Liver (tissue), 9 donors: Measurements from ENCODE around the gene ARID5B. TPM values are rescaled to one million over a fixed set of nuclear protein-coding genes. Genes with fewer than 3 reads are reported as not detected.

Experiments
- DNase-seq: peaks from one replicate; pipeline ENCODE4 v3.0.0-alpha.2; 2017; ENCODE audit warnings: low spot score
- H3K27ac ChIP-seq, 2 donors: one replicate each; pipeline ENCODE4 v1.7.0; 2013; ENCODE audit warnings: inconsistent platforms in 2 of 2, low read length in 2 of 2, control low read depth in 1 of 2, low read depth in 1 of 2, mild to moderate bottlenecking in 1 of 2
- H3K27me3 ChIP-seq, 4 donors: one replicate each; pipeline versions ENCODE4 v1.6.1 to v1.7.0; 2013; ENCODE audit warnings: low read length in 3 of 4, inconsistent platforms in 1 of 4, mild to moderate bottlenecking in 1 of 4, moderate library complexity in 1 of 4; ENCODE audit not compliant: control insufficient read depth in 4 of 4, insufficient read depth in 4 of 4
- H3K36me3 ChIP-seq, 4 donors: one replicate each; pipeline versions ENCODE4 v1.6.1 to v1.7.0; 2013; ENCODE audit warnings: low read length in 3 of 4, mild to moderate bottlenecking in 3 of 4, low read depth in 1 of 4, moderate library complexity in 1 of 4; ENCODE audit not compliant: control insufficient read depth in 4 of 4, insufficient read depth in 3 of 4
- H3K4me1 ChIP-seq, 4 donors: one replicate each; pipeline versions ENCODE4 v1.6.1 to v1.7.0; 2013; ENCODE audit warnings: low read length in 3 of 4, mild to moderate bottlenecking in 3 of 4, moderate library complexity in 1 of 4; ENCODE audit not compliant: control insufficient read depth in 4 of 4, insufficient read depth in 4 of 4
- H3K4me3 ChIP-seq, 3 donors: one replicate each; pipeline versions ENCODE4 v1.6.1 to v1.7.0; 2013; ENCODE audit warnings: low read length in 3 of 3, control low read depth in 1 of 3, low read depth in 1 of 3, mild to moderate bottlenecking in 1 of 3
- H3K9ac ChIP-seq, 2 donors: one replicate each; pipeline ENCODE4 v1.7.0; 2013; ENCODE audit warnings: low read length in 2 of 2, mild to moderate bottlenecking in 2 of 2, moderate library complexity in 2 of 2, control low read depth in 1 of 2, low read depth in 1 of 2
- H3K9me3 ChIP-seq, 4 donors: one replicate each; pipeline versions ENCODE4 v1.6.1 to v1.7.0; 2013; ENCODE audit warnings: low read length in 3 of 4; ENCODE audit not compliant: control insufficient read depth in 4 of 4
- EGR1 ChIP-seq, 2 donors: IDR thresholded peaks; 2 replicates each; pipeline ENCODE4 v1.6.1; 2016 to 2018; ENCODE audit warnings: antibody characterized with exemption in 2 of 2, low read depth in 2 of 2
- FOXA2 ChIP-seq: IDR thresholded peaks from 2 replicates; pipeline ENCODE4 v1.6.1; 2016; ENCODE audit warnings: antibody characterized with exemption
- HNF4G ChIP-seq: IDR thresholded peaks from 2 replicates; pipeline ENCODE4 v1.6.1; 2016; ENCODE audit warnings: antibody characterized with exemption
- JUND ChIP-seq, 2 donors: IDR thresholded peaks; 2 replicates each; pipeline ENCODE4 v1.6.1; 2016; ENCODE audit warnings: antibody characterized with exemption in 2 of 2
- NR2F2 ChIP-seq: IDR thresholded peaks from 2 replicates; pipeline ENCODE4 v1.6.1; 2016; ENCODE audit warnings: antibody characterized with exemption
- RAD21 ChIP-seq, 2 donors: IDR thresholded peaks; 2 replicates each; pipeline ENCODE4 v1.6.1; 2016; ENCODE audit warnings: antibody characterized with exemption in 2 of 2, mild to moderate bottlenecking in 2 of 2
- YY1 ChIP-seq: IDR thresholded peaks from 2 replicates; pipeline ENCODE4 v1.6.1; 2016; ENCODE audit warnings: antibody characterized with exemption, mild to moderate bottlenecking
- WGBS: extraction: QIAGEN DNeasy Blood & Tissue Kit; methylation state at CpG from one replicate; pipeline ENCODE4 v1.1.7; 2013; 5-methylcytosine and 5-hydroxymethylcytosine counted together
- polyA plus RNA-seq, 2 donors: library from polyadenylated mRNA; stranded (reverse) in 1 of 2; unstranded in 1 of 2; fragments of 200-250 nt in 1 of 2; fragments of >200 nt in 1 of 2; fragmentation: Nextera tagmentation in 1 of 2; extraction: Ambion mirVana in 1 of 2; gene quantifications; one replicate each; pipeline versions ENCODE4 v1.2.1 to v1.2.3, GENCODE V29; 2013 to 2015
- total RNA-seq, 2 donors: library from RNA; depleted of rRNA; stranded (reverse); fragments of >200 nt; gene quantifications; one replicate each; pipeline ENCODE4 v1.2.3, GENCODE V29; 2014
- TF ChIP-seq, protein P1 (sequence below): IDR thresholded peaks from 2 replicates; pipeline ENCODE4 v1.6.1; 2016; ENCODE audit warnings: antibody characterized with exemption
- TF ChIP-seq, protein P2 (sequence below): IDR thresholded peaks from 2 replicates; pipeline ENCODE4 v1.6.1; 2016; ENCODE audit warnings: antibody characterized with exemption, mild to moderate bottlenecking
- TF ChIP-seq, protein P3 (sequence below): fragments of 150-350 bp; IDR thresholded peaks from 2 replicates; pipeline ENCODE4 v1.5.1; 2017; ENCODE audit warnings: improper control_type of control experiment, low read depth, low read length; ENCODE audit not compliant: missing input control
- donor health status: healthy.
- donor health status: healthy.
- donor health status: healthy.
- donor health status: healthy.
- donor health status: healthy.

The ARID5B gene
- total and polyA plus RNA-seq, 4 donors: 1.3 to 6.4 (median 5.2) TPM

DNA sequence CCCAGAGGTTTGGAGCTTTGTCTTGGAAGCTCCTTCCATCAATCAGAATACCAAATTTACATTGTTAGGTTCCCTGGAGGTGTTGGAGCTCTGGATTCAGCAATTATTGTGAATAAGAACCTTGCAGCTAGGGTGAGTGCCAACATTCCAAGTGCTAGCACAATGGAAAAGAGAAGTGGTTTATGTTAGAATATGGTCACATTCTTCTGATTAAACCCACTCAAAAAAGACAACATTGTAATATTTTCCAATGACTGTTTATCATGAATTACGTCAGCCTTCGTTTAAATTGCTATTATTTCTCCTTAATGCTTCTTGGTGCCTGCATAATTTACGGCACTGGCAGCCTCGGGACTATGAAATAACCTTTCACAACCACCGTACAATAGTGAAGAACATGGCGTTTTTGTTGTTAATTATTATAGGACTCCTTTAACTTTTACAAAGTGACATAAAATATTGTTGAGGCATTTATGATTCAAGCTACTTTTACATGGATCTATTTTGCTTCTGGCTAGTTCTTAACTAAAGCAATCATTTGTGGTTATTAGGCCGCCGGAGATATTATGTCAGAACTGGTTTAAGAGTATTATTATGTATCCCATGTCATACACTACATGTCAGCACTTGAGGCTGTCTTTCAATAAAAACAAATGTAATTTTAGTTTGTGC is 117.7 kb downstream of the ARID5B start (continued):
- TF ChIP-seq, protein P1, sequence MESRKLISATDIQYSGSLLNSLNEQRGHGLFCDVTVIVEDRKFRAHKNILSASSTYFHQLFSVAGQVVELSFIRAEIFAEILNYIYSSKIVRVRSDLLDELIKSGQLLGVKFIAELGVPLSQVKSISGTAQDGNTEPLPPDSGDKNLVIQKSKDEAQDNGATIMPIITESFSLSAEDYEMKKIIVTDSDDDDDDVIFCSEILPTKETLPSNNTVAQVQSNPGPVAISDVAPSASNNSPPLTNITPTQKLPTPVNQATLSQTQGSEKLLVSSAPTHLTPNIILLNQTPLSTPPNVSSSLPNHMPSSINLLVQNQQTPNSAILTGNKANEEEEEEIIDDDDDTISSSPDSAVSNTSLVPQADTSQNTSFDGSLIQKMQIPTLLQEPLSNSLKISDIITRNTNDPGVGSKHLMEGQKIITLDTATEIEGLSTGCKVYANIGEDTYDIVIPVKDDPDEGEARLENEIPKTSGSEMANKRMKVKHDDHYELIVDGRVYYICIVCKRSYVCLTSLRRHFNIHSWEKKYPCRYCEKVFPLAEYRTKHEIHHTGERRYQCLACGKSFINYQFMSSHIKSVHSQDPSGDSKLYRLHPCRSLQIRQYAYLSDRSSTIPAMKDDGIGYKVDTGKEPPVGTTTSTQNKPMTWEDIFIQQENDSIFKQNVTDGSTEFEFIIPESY: no peak
- TF ChIP-seq, protein P2, sequence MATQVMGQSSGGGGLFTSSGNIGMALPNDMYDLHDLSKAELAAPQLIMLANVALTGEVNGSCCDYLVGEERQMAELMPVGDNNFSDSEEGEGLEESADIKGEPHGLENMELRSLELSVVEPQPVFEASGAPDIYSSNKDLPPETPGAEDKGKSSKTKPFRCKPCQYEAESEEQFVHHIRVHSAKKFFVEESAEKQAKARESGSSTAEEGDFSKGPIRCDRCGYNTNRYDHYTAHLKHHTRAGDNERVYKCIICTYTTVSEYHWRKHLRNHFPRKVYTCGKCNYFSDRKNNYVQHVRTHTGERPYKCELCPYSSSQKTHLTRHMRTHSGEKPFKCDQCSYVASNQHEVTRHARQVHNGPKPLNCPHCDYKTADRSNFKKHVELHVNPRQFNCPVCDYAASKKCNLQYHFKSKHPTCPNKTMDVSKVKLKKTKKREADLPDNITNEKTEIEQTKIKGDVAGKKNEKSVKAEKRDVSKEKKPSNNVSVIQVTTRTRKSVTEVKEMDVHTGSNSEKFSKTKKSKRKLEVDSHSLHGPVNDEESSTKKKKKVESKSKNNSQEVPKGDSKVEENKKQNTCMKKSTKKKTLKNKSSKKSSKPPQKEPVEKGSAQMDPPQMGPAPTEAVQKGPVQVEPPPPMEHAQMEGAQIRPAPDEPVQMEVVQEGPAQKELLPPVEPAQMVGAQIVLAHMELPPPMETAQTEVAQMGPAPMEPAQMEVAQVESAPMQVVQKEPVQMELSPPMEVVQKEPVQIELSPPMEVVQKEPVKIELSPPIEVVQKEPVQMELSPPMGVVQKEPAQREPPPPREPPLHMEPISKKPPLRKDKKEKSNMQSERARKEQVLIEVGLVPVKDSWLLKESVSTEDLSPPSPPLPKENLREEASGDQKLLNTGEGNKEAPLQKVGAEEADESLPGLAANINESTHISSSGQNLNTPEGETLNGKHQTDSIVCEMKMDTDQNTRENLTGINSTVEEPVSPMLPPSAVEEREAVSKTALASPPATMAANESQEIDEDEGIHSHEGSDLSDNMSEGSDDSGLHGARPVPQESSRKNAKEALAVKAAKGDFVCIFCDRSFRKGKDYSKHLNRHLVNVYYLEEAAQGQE: no peak

DNA sequence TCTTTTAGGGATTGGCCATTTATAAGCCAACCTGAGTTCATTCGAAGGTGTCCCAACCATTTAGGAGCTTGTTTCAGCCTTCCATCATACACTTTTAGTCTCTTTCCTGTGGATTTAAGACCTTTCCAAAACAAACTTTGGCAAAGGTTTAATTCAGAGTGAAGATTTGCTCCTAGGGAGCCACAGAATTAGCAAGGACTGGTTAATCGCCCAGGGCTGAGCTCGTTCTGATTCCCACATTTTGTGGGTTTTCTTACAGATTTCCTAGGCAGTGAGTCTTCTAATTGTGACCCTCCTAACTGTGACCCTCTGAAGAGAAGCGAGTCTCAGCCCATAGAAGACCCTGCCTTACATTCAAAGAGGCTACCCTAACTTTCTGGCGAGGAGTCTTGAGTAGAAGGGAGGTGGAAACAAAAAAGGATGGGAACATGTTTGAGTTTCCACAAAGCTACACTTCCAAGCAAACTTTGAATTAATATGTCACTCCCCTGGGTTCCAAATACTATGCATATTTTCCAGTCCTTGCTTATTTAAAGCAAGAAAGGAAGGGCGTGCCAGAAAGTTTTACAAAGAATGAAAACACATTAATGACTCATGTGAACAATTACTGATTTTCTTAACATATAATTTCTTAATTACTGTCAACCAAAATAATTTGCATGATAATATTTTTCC is 118.3 kb downstream of the ARID5B start:
- DNase-seq: no peak
- WGBS: 79% methylated on average over 6 of the region's 6 CpGs
- H3K27ac ChIP-seq: peak overlapping the region in 1 of 2 donors; percentile 14
- H3K9me3 ChIP-seq: no peaks in the 10 kb centered on the region
- H3K4me3 ChIP-seq: no peak overlapping the region
- H3K9ac ChIP-seq: no peak overlapping the region
- no peaks in the 10 kb centered on the region for H3K36me3 ChIP-seq
- H3K4me1 ChIP-seq: peaks cover 10 to 22% (median 15%) of the 10 kb centered on the region in 4 donors
- H3K27me3 ChIP-seq: no peaks in the 10 kb centered on the region
- TF ChIP-seq, protein P3, sequence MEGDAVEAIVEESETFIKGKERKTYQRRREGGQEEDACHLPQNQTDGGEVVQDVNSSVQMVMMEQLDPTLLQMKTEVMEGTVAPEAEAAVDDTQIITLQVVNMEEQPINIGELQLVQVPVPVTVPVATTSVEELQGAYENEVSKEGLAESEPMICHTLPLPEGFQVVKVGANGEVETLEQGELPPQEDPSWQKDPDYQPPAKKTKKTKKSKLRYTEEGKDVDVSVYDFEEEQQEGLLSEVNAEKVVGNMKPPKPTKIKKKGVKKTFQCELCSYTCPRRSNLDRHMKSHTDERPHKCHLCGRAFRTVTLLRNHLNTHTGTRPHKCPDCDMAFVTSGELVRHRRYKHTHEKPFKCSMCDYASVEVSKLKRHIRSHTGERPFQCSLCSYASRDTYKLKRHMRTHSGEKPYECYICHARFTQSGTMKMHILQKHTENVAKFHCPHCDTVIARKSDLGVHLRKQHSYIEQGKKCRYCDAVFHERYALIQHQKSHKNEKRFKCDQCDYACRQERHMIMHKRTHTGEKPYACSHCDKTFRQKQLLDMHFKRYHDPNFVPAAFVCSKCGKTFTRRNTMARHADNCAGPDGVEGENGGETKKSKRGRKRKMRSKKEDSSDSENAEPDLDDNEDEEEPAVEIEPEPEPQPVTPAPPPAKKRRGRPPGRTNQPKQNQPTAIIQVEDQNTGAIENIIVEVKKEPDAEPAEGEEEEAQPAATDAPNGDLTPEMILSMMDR: no peak
- TF ChIP-seq JUND (IDR thresholded peaks at IDR 0.05): peak in 1 of 2 donors; percentile 11
- no peak for TF ChIP-seq HNF4G
- no peak for TF ChIP-seq YY1

DNA sequence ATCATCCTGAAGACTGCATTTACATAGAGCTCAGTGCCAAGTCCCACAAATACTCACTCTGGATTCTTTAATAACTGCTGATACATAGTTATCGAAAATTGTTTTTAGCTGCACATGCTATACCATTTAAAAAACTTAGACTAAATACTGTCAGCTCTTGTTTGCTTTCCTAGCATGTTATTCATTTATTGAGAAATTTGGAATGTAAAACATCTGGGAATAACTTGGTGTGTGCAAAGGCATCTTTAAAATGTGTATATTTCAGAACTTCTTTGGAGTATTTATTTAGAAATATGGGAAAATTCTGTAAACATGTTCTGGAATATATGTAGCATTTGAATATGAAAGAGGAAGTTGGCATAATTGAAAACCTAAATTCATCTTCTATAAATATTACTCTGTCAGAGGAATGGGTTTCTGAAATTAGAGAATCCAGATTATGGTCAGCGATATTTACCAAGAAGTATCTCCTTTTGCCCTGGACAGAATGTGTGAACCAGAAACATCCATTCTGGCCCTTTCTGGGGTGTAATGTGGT is 119.7 kb downstream of the ARID5B start:
- DNase-seq: no peak
- Histone ChIP-seq H3K36me3 (no peaks in the 10 kb centered on the region), H3K9me3 (no peaks in the 10 kb centered on the region), H3K4me3 (no peak overlapping the region), H3K27ac (no peak overlapping the region), H3K9ac (no peak overlapping the region), H3K27me3 (no peaks in the 10 kb centered on the region), H3K4me1 (peaks cover 10 to 22% (median 15%) of the 10 kb centered on the region in 4 donors)
- WGBS: 92% methylated on average over 2 of the region's 2 CpGs
- TF ChIP-seq, protein P2: no peak
- no peak for TF ChIP-seq EGR1 (IDR thresholded peaks at IDR 0.05; ENCODE audit: low read depth in 2 of 2)
- TF ChIP-seq, protein P1: no peak
- no peak for TF ChIP-seq YY1
- TF ChIP-seq NR2F2: no peak
- no peak for TF ChIP-seq FOXA2
- no peak for TF ChIP-seq RAD21 (IDR thresholded peaks at IDR 0.05)
- no peak for TF ChIP-seq HNF4G
- TF ChIP-seq, protein P3: no peak
- no peak for TF ChIP-seq JUND (IDR thresholded peaks at IDR 0.05)
